SKM-1 treated with dmso at 0.1 percent for 144 hours (cell line): ENCODE data around the gene IFFO2.
"Not testable (repeated sequence)": the region's sequence is repeated elsewhere in the genome, so short reads cannot be mapped to it uniquely, and the experiment has no call there.

Experiments used
- DNase-seq: peaks from one replicate; lab custom pipeline; 2025; ENCODE audit not compliant: unreplicated experiment; lab: John Stamatoyannopoulos, UW

IFFO2 gene

GRCh38 chr1:18878538-18879214 lies 77.8 kb downstream of the IFFO2 start:
- DNase-seq: no peak

- no peak for DNase-seq
Observed at GRCh38 chr1:18877282-18877681, 79.2 kb downstream of the IFFO2 start.

GRCh38 chr1:18876210-18876609 lies 80.3 kb downstream of the IFFO2 start:
- DNase-seq: no peak

- no peak for DNase-seq
Observed at GRCh38 chr1:18875796-18876128, 80.7 kb downstream of the IFFO2 start.

GRCh38 chr1:18875107-18875795 lies 81.2 kb downstream of the IFFO2 start:
- peak; percentile 40 for DNase-seq

- DNase-seq: no peak
Observed at GRCh38 chr1:18874600-18874999, 81.9 kb downstream of the IFFO2 start.

GRCh38 chr1:18874036-18874435 lies 82.4 kb downstream of the IFFO2 start:
- no peak for DNase-seq

GRCh38 chr1:18872071-18872611 lies 84.3 kb downstream of the IFFO2 start:
- no peak for DNase-seq

- no peak for DNase-seq
Observed at GRCh38 chr1:18871401-18872070, 84.9 kb downstream of the IFFO2 start.

- DNase-seq: no peak
Observed at GRCh38 chr1:18870957-18871356, 85.5 kb downstream of the IFFO2 start.

- not testable (repeated sequence) for DNase-seq
Observed at GRCh38 chr1:18870595-18870865, 85.9 kb downstream of the IFFO2 start.

- DNase-seq: no peak
Observed at GRCh38 chr1:18869847-18870594, 86.5 kb downstream of the IFFO2 start.

- no peak for DNase-seq
Observed at GRCh38 chr1:18868801-18869424, 87.6 kb downstream of the IFFO2 start.

- no peak for DNase-seq
Observed at GRCh38 chr1:18868354-18868753, 88.1 kb downstream of the IFFO2 start.

GRCh38 chr1:18866846-18867245 lies 89.6 kb downstream of the IFFO2 start:
- no peak for DNase-seq

GRCh38 chr1:18866314-18866713 lies 90.2 kb downstream of the IFFO2 start:
- no peak for DNase-seq

GRCh38 chr1:18865176-18865575 lies 91.3 kb downstream of the IFFO2 start:
- DNase-seq: no peak

- DNase-seq: no peak
Observed at GRCh38 chr1:18861590-18861989, 94.9 kb downstream of the IFFO2 start.

- DNase-seq: no peak
Observed at GRCh38 chr1:18861082-18861481, 95.4 kb downstream of the IFFO2 start.

- no peak for DNase-seq
Observed at GRCh38 chr1:18859560-18859959, 96.9 kb downstream of the IFFO2 start, which contains the start of gene TAS1R2. Gene TAS1R2, minus strand, starts transcription at chr1:18859660. Its CDS starts 0 bp downstream, at chr1:18859660.

- no peak for DNase-seq
Observed at GRCh38 chr1:18858070-18858688, 98.3 kb downstream of the IFFO2 start.
